ENCODE measurements around the gene GYS1. TPM values are rescaled to one million over a fixed set of nuclear protein-coding genes. Genes with fewer than 3 reads are reported as not detected.

Gene GYS1
- total RNA-seq, result 34.5 and 35.0 TPM in 2 replicates

GRCh38 chr19:48993175-48994034 is at the start of gene GYS1, which contains the start of gene RUVBL2:
Gene GYS1, minus strand, starts transcription at chr19:48993309. Its CDS starts 197 bp downstream, at chr19:48993112.
Gene RUVBL2, plus strand, starts transcription at chr19:48993887. Its CDS starts 25 bp downstream, at chr19:48993912.

GRCh38 chr19:49036815-49037214 is 43.7 kb upstream of the GYS1 start, which contains the start of gene CGB1:
Gene CGB1, minus strand, starts transcription at chr19:49036895. Its CDS starts 184 bp downstream, at chr19:49036711.

GRCh38 chr19:49031642-49032301 is 38.7 kb upstream of the GYS1 start, which contains the start of gene CGB2:
Gene CGB2, plus strand, starts transcription at chr19:49031890. Its CDS starts 206 bp downstream, at chr19:49032096.

GRCh38 chr19:49024233-49024632 is 31.1 kb upstream of the GYS1 start, which contains the start of gene CGB3:
Gene CGB3, minus strand, starts transcription at chr19:49024333. Its CDS starts 362 bp downstream, at chr19:49023971.

GRCh38 chr19:49017041-49017665 is 24.0 kb upstream of the GYS1 start, which contains the start of gene LHB:
Gene LHB, minus strand, starts transcription at chr19:49017091. Its CDS starts 10 bp downstream, at chr19:49017081.

GRCh38 chr19:48965040-48965805 is 27.9 kb downstream of the GYS1 start, which contains the start of gene FTL:
Gene FTL, plus strand, starts transcription at chr19:48965309. Its CDS starts 199 bp downstream, at chr19:48965508.

GRCh38 chr19:48954595-48955307 is 38.4 kb downstream of the GYS1 start, which contains the start of gene BAX:
Gene BAX, plus strand, starts transcription at chr19:48954875. Its CDS starts 54 bp downstream, at chr19:48954929.

GRCh38 chr19:48933382-48933932 is 59.7 kb downstream of the GYS1 start, which contains the start of gene DHDH:
Gene DHDH, plus strand, starts transcription at chr19:48933699. Its CDS starts 23 bp downstream, at chr19:48933722.

Other genes starting within 250 kb of the GYS1 start
- gene IZUMO1, start 246.4 kb downstream of the GYS1 start, total RNA-seq, result 0.47 TPM in 1 of 2 replicates, not detected in the other
- gene FUT1, start 240.7 kb downstream of the GYS1 start, total RNA-seq, result 5.3 and 6.6 TPM in 2 replicates
- not detected in 2 replicates for gene FGF21, start 237.8 kb downstream of the GYS1 start, total RNA-seq
- 69.9 and 77.6 TPM in 2 replicates for gene BCAT2, start 182.3 kb downstream of the GYS1 start, total RNA-seq
- 12.5 and 13.3 TPM in 2 replicates for gene HSD17B14, start 156.8 kb downstream of the GYS1 start, total RNA-seq
- gene PLEKHA4, start 124.7 kb downstream of the GYS1 start, total RNA-seq, result 0.93 and 0.98 TPM in 2 replicates
- 77.9 and 85.9 TPM in 2 replicates for gene PPP1R15A, start 120.9 kb downstream of the GYS1 start, total RNA-seq
- gene TULP2, start 94.6 kb downstream of the GYS1 start, total RNA-seq, result not detected in 2 replicates
- 222 and 225 TPM in 2 replicates for gene NUCB1, start 93.0 kb downstream of the GYS1 start, total RNA-seq
- gene DHDH, start 59.6 kb downstream of the GYS1 start, total RNA-seq, result not detected in 2 replicates
- 183 and 190 TPM in 2 replicates for gene BAX, start 38.4 kb downstream of the GYS1 start, total RNA-seq
- gene FTL, start 28.0 kb downstream of the GYS1 start, total RNA-seq, result 3,431 and 3,702 TPM in 2 replicates
- gene RUVBL2, start 578 bp upstream of the GYS1 start, total RNA-seq, result 231 and 259 TPM in 2 replicates
- not detected in 2 replicates for gene LHB, start 23.8 kb upstream of the GYS1 start, total RNA-seq
- not detected in 2 replicates for gene CGB3, start 31.0 kb upstream of the GYS1 start, total RNA-seq
- gene CGB2, start 38.6 kb upstream of the GYS1 start, total RNA-seq, result not detected in 2 replicates
- not detected in 2 replicates for gene CGB1, start 43.6 kb upstream of the GYS1 start, total RNA-seq
- gene CGB5, start 50.5 kb upstream of the GYS1 start, total RNA-seq, result not detected in 2 replicates
- gene CGB8, start 55.8 kb upstream of the GYS1 start, total RNA-seq, result not detected in 2 replicates
- gene CGB7, start 64.4 kb upstream of the GYS1 start, total RNA-seq, result 0.53 TPM in 1 of 2 replicates, not detected in the other
- not detected in 2 replicates for gene NTF4, start 71.5 kb upstream of the GYS1 start, total RNA-seq
- not detected in 2 replicates for gene KCNA7, start 79.4 kb upstream of the GYS1 start, total RNA-seq
- 173 and 204 TPM in 2 replicates for gene SNRNP70, start 92.1 kb upstream of the GYS1 start, total RNA-seq
- 4.9 and 5.3 TPM in 2 replicates for gene LIN7B, start 121.1 kb upstream of the GYS1 start, total RNA-seq
- 2.1 and 3.3 TPM in 2 replicates for gene C19orf73, start 125.8 kb upstream of the GYS1 start, total RNA-seq
- 3.4 and 3.9 TPM in 2 replicates for gene PPFIA3, start 126.2 kb upstream of the GYS1 start, total RNA-seq
- gene HRC, start 162.1 kb upstream of the GYS1 start, total RNA-seq, result not detected in 2 replicates
- 19.6 and 25.9 TPM in 2 replicates for gene TRPM4, start 164.5 kb upstream of the GYS1 start, total RNA-seq

Data from mammary microvascular endothelial cell (primary cell).